ENCODE measurements around the gene SKAP2.

Gene SKAP2

DNA sequence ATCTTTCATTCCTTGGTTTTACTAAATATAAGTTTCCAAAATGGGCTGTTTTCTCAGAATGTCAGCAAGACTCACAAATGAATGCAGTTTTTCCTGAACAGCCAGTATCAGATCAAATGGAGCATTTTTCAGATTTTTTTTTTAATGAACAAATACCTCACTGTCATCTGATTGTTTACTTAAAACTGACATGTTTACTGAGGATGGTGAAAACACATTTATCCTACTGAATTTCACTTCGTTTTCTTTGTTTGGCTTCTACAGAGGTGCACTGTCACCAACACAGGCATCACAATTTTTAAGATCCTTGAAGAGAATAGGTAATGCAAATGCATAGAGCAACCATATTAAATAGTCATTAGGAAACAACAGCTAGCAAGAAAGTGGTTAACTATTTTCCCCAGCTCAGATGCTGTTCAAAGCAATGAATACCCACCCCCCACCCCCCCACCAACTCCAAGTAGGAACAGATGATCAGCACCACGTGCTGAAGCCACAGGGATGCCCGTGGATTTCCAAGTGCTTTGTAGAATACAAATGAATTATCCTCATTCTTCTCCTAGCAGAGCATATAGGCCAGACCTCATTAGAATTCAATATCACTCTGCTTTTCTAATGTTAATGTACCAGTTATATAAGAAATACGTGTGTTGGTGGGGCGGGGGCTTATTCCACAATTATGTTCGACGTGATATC is 205.9 kb downstream of the SKAP2 start:
- DNase-seq, result no peak

DNA sequence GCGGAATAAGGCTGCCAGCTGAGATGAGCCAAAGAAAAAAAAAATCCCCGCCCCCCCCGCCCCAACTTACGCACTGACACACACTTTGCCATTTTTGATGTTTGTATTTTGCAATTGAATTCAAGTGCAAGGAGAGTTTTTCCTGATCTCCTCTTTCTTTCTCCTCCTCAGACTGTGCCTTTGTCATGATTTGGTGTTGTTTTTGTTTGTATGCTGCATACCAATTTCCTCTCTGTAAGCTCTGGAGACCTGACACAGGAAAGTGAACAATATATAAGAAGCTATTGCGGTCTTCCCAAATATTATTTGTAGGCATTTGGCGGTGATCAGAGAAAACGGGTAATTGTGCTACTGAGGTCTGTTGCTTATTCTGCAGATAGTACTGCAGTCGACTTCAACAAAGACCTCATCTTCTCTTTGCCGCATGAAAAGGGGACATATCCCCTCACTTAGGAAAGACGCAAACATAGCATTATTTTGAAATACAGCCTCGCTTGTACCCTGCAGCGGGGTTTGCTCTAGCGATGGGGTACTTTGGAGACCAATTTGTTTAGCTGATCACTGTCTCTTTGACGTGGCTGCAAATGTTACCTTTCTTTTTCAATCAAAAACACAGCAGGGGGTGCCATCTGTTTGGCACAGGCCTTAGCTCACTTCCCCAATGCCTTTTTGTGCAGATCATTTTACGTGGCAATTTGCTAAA is 206.6 kb downstream of the SKAP2 start:
- DNase-seq, result no peak

DNA sequence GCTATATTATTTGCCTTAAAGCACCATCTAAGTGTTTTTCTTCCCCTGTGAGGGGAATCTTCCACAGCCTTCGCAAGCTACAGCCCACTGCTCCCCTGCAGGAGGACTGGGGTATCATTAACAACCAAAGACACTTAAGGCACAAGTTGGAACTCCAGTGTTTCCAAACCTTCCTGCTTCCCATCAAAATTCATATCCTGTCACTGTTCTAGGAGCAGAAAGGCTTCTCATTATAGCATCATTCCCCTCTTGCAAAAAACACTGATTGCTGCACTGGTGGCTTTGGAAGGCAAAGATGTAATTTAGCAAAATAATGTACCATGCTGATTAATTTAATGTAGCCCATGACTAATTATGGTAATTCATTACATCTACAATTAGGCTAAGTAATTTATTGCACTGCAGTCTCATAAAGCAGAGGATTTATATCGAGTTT is 207.2 kb downstream of the SKAP2 start:
- no peak for DNase-seq

DNA sequence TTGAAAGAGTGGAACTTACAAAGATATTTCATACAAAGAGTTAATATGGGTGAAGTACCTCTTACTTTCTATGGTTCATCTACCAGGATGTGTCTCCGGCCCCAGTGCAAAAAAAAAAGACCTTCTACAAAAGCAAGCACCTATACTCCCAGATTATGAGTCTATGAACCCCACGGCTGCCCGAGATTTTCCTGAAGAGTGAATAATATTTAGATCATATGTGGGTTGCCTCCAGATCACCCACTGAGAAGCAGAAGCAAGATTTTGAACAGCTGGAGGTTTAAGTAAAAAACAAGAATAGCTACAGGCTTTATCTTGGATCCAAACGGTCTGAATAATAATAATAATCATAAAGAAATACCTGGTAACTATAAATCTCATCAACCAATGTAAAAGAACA is 207.7 kb downstream of the SKAP2 start:
- DNase-seq, result no peak

DNA sequence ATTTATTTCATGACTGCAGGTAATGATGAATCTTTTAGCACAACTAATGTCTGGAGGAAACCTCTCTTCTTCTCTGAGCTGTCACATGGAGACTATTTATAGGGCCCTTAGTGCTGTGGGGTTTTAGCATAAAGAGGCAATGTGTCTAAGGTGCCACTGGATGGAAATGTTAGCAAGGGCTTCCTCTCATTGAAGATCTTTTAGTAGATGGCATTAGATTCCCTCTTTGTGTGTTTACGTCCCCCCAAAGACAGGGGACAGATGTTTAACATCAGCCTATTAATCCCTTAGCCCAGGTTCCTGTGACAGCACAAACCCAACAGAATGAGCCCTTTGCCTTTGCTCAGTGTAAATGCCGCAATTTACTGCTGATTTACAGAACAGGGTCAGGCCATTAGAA is 208.6 kb downstream of the SKAP2 start:
- DNase-seq, result no peak

DNA sequence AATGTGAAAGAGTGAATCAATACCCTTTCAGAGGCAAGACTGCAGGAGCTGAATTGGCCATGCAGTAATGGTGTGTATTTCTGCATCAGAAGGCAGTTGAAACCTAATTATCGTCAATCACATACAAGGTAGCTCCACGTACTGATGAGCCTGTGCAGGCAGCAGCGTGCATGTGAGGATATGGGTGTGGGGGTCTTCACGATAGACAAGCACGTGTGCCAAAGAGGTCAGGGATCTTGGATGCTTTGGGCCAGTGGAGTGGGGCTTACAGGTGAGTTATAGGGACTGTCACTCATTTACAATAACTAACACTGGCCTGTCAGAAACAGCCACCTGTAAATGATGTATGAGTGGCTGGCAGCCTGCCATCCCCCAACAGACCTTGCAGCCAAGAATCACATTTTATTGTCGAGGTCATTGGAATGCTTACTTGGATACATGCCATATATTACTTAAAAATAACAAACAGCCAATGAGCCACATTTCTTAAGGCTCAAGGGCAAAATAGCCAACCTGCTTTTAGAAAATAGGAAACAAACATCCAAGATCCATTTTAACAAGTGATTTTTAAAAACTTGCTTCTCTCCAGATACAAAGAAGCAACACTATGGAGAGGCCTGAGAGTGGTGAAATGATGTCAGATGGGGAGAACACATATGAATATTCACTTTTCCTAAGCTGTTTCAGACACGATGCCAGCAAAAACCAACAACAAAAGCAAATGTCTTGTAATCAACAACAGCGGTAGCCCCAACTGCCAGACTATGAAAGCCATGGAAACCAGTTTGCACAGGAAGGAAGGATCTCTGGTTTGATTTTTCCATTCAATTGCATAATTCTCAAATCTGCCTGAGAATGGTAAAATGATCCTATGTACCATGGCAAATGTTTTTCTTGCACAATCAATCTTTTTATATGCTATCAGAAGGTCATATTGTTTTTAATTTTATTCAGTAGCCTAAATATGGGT is 210.7 kb downstream of the SKAP2 start:
- no peak for DNase-seq

DNA sequence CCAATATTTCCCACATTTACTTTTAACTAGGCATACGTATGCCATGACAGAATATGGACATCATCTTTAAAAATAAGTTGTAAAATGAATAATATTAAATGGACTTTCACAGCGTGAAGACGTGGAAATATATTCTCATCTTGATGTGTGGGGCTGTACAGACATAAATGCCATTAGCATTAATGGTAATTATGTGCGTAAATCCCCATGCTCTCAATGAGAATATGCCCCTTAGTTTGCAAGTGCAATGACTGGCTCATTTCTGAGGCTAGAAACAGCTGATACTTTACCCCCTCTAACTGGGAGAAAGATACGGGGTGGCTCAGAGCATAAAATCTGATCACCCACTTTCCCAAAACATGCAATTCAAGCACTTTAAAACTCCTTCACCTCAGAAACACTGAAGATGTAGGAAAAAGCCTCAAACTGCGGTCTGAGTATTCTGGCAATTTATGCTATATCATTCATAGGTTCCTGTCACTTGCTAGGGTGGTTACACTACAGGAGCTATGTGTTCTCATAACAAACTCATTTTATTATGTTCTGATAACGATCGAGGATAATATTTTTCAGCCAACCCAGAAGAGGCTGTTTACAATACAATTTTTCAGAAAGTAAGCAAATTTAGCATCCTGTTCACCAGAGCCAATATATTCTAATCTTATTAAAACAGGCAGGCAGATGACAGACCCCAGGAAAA is 211.8 kb downstream of the SKAP2 start:
- DNase-seq, result no peak

DNA sequence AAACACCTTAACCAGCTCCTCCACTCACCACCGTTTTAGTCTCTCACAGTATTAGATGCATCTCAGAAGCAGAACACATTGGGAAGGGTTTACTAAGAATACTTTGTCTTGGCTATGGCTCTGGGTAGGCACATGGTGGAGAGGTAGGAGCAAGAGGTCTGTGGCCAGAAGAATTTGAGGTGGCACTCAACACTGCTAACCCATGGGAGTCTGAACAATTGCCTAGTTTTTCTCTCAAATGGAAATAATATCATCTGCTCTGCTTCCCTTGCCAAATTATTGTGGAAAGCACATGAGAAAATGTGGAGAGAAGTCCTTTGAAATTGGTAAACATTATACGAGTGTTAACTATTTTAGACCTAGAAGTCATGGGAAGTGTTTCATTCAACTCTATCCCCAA is 214.3 kb downstream of the SKAP2 start:
- DNase-seq, result no peak

DNA sequence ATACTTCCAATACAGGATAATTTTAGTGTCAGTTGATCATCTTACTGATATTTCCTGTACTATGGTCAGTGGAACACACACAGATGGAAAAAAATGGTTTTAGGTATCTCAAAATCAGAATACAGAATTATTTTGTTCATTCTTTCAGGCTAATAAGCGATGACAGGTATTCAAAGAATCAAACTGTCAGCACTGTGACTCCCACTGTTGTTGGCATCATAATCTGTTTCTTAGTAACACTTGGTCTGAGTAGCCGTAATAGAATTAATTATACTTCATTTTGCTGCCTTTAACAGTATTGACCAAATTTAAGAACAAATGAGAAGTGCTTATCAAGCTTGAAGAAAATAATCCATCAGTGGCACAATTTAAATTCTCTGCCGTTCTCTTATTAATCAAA is 215.0 kb downstream of the SKAP2 start:
- no peak for DNase-seq

DNA sequence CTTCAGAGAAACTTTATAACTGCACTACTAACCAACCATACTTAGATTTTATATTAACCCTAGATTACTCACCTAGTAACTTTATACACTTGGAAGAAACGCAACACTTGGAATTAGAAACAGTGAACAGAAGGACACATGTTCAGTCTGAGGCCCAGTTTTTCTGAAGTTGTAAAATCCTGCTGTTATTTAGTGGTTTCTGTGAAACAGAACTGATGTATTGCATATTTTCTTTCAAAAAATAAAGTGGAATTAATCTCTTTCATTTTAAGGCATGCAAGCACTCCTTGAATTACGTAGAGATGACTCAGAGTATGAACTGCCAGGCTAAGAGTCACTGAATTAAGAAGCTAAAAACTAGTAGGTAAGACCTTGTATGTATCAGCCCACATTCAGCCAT is 215.8 kb downstream of the SKAP2 start:
- DNase-seq, result no peak

DNA sequence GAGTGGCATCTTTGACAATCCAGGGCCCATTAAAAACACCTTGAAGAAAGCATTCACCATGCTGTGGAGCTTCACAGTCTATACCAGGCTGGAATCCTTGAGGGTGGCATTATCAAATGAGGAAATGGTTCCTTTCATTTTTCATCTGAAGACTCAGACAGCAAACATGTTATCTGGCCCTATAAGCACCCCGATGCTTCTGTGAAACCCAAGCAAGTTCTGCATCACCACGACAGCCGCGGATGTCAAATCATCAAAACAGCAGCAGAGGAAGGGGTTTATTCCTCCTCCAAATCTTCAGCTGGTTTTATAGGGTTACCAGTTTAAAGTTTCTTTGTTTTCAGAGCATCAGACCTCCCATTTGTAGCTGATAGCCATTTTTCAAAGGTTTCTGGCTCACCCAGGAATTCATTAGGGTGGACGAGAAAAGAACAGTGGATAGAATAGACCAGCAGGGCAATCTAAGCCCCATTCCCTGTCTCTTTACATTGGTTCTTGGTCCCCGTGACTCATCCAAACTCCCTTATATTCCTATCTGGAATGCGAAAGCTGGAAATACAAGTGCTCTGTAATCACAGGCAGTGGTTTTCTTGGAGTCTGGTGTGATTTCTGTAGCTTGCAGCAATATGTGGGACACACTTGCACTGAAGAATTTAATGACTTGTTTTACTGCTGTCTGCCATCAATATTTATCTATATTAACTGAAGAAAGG is 217.9 kb downstream of the SKAP2 start:
- no peak for DNase-seq

DNA sequence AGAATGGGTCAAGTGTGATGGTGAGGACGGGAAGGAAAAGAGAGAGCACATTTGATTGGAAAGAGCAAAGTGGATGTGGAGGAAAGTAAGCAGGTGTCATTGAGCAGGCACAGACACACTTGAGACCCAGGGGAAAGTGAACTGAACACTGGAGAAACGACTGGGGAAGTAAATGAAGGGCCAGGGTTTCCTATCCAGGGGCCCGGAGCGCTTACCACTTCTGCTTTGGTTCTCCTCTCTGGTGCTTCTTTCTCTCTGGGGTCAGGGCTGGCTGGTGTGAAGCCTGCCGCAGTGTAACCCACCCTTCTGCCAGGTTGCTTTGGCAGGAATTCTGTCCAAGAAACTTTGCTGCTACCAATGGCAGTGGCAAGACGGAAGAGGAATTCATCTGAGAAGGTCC is 219.3 kb downstream of the SKAP2 start:
- no peak for DNase-seq

DNA sequence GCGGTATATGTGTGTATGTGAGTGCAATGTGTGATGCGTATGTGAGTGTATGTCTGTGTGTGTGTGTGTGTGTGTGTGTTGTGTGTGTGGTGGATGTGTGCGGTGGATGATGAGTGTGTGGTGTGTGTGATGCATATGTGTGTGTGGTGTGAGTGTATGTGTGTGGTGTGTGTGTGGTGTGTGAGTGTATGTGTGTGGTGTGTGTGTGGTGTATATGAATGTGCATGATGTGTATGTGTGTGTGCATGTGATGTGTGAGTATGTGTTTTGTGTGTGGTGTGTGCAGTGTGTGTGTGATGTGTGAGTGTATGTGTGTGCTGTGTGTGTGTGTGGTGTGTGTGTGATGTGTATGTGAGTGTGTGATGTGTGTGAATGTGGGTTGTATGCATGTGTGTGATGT is 222.0 kb downstream of the SKAP2 start:
- DNase-seq, result no peak

DNA sequence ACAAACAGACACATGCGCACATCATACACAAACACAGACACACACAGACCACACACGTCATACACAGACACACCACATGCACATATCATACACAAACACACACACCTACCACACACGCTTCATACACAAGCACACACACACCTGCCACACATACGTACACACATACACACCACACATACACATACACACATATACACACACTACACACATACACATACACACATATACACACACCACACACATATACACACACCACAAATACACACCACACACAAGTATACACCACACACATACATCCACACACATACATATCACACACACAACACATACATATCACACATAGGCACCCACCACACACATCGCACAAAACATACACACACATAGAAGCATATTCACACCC is 224.7 kb downstream of the SKAP2 start:
- DNase-seq, result no peak

DNA sequence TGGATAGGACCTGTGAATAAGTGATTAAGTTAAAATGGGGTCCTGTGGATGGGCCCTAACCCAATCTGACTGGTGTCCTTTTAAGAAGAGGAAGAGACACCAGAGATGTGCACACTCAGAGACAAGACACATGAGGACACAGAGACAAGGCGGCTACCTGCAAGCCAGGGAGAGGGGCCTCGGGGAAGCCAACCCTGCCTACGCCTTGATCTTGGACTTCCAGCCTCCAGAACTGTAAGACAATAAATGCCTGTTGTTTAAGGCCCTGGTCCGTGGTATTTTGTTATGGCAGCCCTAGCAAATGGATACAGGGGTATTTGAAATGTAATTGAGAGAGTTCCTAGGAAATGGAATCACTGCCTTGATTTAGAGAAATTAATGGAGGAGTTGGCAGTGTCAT is 225.3 kb downstream of the SKAP2 start:
- no peak for DNase-seq

DNA sequence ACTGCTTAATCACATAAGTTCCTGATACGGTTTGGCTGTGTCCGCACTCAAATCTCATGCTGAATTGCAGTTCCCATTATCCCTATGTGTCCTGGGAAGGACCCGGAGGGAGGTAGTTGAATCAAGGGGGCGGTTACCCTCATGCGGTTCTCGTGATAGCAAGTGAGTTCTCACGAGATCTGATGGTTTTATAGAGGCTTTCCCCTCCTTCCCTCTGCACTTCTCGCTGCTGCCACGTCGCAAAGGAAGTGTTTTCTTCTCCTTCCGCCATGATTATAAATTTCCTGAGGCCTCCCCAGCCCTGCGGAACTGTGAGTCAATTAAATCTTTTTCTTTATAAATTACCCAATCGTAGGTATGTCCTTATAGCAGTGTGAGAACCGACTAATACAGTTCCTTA is 226.2 kb downstream of the SKAP2 start:
- DNase-seq, result no peak

DNA sequence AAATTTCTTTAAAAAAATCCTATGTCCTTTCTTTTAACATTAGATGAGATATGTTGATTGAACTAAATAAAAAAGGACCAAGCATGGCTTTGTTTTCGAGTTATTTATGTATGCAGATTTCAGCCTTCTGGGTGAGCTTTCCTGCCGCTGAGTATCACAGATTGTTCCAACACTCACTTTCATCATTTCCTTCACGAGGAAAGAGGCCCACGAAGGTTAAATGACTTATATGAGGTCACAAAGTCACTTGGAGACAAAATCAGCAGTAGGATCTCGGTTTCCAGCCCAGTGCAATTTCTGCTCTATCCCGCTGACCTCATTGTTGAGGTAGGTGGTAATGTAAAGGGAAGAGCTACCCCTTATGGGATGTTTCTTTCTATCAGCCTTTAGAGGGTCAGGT is 226.8 kb downstream of the SKAP2 start:
- DNase-seq, result no peak

DNA sequence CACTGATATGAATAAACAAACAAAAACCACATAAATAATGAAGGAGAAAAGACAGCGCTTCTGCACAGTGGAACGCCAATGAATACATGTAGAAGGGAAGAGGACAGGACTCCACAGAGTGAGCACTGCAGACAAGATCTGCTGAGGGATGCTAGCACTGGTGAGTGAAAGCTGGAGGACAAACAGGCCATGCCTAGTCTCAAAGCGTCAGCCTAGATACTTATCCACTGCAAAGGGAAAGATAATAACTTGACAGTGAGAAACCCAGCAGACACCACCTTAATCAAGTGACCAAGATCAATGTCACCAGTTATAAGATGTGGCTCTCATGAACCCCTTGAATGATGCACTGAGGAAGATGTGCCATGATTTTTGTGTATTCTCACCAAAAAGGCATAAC is 227.6 kb downstream of the SKAP2 start:
- DNase-seq, result no peak

DNA sequence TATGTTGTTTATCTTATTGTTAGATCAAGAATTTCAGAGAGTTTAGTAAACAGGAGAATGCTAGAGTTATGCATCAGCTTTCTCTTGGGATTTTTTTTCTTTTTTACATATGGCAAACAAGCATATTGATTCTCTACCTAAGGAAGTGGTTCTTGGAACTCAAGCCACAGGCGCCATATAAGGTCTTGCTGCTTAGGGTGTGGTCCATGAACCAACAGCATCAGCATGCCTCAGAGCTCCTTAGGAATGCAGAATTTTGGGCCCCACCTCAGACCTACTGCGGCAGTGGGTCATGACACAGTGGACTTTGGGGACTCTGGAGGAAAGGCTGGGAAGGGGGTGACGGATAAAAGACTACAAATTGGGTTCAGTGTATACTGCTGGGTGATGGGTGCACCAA is 230.8 kb downstream of the SKAP2 start:
- DNase-seq, result no peak

DNA sequence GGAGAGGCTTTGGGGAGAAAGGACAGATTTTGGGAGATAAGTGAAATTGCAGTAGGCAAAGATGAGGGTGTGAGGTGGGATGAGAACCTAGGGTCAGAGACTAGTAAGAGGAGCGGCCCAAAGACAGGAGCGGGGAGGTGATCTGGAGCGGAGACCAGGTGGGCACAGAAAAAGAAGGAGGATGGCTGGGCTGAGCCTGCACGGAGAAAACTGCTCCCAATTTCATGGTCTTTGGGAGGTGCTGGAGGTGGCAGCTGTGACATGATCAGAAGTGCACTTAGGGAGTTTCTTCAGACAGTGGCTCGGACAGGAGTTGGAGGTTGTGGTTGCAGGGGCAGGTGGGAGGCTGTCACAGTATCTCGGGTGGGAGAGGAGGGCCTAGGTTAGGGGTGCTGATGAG is 232.8 kb downstream of the SKAP2 start:
- no peak for DNase-seq

DNA sequence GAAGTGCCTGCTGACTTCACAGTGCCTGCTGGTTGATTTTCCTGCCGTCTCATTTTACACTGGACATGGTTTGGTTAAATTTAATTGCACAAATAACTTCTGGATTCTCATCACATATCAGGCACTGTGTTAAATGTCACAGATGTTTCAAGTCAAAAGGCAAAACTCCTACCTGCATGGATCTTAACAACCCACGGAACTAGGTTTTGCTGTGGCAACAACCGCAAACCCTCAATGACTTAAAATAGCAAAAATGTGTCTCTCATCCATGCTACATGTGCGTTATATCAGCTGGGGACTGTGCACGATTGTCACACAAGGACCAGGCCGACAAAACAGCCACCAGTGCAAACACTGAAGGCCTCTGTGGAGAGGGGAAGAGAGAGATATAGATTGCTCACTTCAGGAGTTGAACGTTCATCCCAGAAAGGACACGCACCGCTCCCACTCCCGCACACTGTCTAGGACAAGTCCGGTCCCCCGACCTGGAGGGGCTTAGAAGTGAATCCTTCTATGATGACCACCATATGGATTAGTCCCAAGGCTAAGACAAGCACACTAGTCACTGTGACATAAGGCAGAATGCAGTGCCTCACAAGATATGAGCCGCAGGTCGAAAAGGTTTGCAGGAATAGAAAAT is 233.3 kb downstream of the SKAP2 start:
- DNase-seq, result no peak

DNA sequence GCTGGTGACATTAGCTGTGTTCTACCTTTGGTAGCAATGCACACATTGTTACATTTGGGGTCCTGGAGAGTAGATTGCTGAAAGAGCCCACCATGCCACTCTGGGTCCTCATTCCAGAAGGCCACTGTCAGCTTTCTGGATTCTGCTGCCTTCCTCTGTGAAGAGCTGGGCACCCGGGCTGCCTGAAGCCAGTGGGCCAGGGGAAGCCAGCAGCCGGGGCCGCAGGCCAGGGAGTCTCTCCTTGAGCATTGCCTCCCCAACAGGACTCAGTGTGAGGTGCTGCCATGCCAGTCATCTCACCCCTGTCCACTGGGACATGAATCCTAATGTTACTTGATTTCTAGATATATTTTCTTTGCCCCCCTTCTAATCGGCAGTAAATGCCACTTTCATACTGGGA is 234.0 kb downstream of the SKAP2 start:
- DNase-seq, result no peak

All from activated CD4-positive, alpha-beta T cell treated with anti-CD3 and anti-CD28 coated beads for 1 hour (primary cell).